ENCODE results near the gene LIFR. TPM values are rescaled to one million over a fixed set of nuclear protein-coding genes. Genes with fewer than 3 reads are reported as not detected.
"Not testable (repeated sequence)": the region's sequence is repeated elsewhere in the genome, so short reads cannot be mapped to it uniquely, and the experiment has no call there.

Gene LIFR
- total RNA-seq, 1 donor from 2014 or later = 32.7 TPM

DNA sequence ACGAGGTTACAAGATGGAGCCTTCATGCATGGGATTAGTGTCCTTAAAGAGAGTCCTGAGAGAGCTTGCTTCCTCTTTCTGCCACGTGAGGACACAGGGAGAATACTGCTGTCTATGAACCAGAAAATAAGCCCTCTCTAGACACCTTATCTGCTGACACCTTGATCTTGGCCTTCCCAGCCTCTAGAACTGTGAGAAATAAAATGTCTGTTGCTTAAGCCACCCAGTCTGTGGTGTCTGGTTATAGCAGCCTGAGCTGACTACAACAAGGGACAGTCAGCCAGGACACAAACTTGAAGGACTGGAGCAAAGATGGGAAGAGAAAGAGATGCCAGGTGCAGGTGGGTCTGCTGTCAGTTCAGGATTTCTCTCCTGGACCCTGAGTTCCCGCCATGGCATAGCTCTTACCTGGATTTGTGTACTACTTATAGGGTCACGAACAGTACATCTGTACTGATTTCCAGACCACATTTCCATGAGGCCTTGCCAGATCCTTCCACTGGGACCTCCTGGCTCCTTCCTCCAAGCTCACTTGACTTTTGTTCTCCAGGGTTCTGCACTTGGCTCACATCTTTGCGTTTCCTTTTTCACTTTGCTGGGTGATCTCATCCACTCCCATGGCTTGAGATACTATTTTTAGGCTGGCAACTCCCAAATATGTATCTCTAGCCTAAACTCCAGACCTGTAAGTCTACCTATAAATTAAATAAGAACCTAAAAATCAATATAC, 44.9 kb upstream of the LIFR start:
- Mint-ChIP-seq H3K27me3 (no peaks in the 10 kb centered on the region), H3K27ac (no peak overlapping the region), H3K4me1 (ENCODE audit: unreplicated experiment) (peaks cover 14% of the 10 kb centered on the region), H3K36me3 (no peaks in the 10 kb centered on the region), H3K9me3 (peaks cover 5% of the 10 kb centered on the region), H3K4me3 (no peak overlapping the region)
- TF ChIP-seq, protein P1, sequence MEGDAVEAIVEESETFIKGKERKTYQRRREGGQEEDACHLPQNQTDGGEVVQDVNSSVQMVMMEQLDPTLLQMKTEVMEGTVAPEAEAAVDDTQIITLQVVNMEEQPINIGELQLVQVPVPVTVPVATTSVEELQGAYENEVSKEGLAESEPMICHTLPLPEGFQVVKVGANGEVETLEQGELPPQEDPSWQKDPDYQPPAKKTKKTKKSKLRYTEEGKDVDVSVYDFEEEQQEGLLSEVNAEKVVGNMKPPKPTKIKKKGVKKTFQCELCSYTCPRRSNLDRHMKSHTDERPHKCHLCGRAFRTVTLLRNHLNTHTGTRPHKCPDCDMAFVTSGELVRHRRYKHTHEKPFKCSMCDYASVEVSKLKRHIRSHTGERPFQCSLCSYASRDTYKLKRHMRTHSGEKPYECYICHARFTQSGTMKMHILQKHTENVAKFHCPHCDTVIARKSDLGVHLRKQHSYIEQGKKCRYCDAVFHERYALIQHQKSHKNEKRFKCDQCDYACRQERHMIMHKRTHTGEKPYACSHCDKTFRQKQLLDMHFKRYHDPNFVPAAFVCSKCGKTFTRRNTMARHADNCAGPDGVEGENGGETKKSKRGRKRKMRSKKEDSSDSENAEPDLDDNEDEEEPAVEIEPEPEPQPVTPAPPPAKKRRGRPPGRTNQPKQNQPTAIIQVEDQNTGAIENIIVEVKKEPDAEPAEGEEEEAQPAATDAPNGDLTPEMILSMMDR (conservative IDR thresholded peaks at IDR 0.05) = no peak
- no peak for DNase-seq (ENCODE audit: extremely low spot score, unreplicated experiment)

- Mint-ChIP-seq H3K27ac (peak overlapping the region; percentile 77), H3K4me3 (peak overlapping the region; percentile 8), H3K9me3 (peaks cover 5% of the 10 kb centered on the region), H3K27me3 (no peaks in the 10 kb centered on the region), H3K36me3 (no peaks in the 10 kb centered on the region), H3K4me1 (ENCODE audit: unreplicated experiment) (peaks cover 9% of the 10 kb centered on the region)
- no peak for DNase-seq (ENCODE audit: extremely low spot score, unreplicated experiment)
- TF ChIP-seq, protein P1 (conservative IDR thresholded peaks at IDR 0.05) = no peak
Measured at GRCh38 chr5:38600329-38601045, 44.0 kb upstream of the LIFR start.

DNA sequence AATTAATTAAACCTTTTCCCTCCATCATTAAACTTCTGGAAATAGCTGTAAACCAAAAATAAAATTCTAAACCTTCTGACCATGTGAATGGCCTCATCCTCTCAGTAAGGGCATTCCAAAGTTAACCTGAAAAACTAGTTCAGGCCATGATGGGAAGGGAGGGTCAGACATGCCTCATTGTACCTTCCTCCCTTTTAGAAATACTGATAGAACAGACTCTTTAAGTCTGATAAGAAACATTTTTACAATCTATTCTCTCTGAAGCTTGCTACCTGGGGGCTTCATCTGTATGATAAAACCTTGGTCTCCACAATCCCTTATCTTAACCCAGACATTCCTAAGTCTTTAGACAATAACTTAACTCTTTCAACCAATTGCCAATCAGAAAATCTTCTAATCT, 43.3 kb upstream of the LIFR start:
- H3K27me3 Mint-ChIP-seq; H3K36me3 Mint-ChIP-seq; DNase-seq (ENCODE audit: extremely low spot score, unreplicated experiment); H3K9me3 Mint-ChIP-seq: not testable (repeated sequence)
- Mint-ChIP-seq H3K4me3 (peak overlapping the region; percentile 20), H3K27ac (peak overlapping the region; percentile 77), H3K4me1 (ENCODE audit: unreplicated experiment) (peaks cover 16% of the 10 kb centered on the region)

DNA sequence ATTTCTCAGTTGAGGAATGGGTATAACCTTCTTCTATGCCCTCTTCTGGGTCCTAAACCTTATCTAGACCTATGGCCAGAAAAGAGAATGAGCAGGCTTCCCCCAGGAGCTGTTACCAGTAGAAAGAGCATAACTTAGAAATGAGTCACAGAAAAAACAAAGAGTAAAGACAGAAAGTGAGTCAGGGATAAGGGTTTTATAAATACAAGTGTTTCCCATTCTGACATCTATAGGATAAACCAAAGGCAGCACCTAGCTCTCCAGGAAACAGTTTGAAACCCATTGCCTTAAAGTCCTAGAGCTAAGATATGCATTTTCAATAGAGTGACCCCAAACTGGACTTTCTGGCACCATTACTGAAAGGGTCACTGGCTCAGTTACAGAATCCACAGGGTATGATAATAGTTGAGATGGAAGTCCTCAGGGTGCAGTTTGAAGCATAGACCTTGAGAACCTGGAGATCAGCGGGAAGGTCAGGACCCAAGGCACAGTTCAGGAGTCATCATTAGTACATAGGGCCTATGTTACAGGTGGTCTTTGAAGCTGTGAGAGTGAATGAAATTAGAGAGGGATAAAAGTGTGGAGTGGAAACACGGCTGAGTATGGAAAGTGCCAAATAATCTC, 42.7 kb upstream of the LIFR start:
- DNase-seq (ENCODE audit: extremely low spot score, unreplicated experiment) = no peak
- peaks cover 16% of the 10 kb centered on the region for H3K4me1 Mint-ChIP-seq (ENCODE audit: unreplicated experiment)
- peak overlapping the region; percentile 70 for H3K27ac Mint-ChIP-seq
- H3K9me3 Mint-ChIP-seq = peaks cover 5% of the 10 kb centered on the region
- no peaks in the 10 kb centered on the region for H3K27me3 Mint-ChIP-seq
- H3K4me3 Mint-ChIP-seq = peak overlapping the region; percentile 28
- TF ChIP-seq, protein P1 (conservative IDR thresholded peaks at IDR 0.05) = no peak
- H3K36me3 Mint-ChIP-seq = no peaks in the 10 kb centered on the region

- Mint-ChIP-seq H3K27ac (peak overlapping the region; percentile 70), H3K9me3 (peaks cover 5% of the 10 kb centered on the region), H3K4me3 (no peak overlapping the region), H3K36me3 (no peaks in the 10 kb centered on the region), H3K27me3 (no peaks in the 10 kb centered on the region), H3K4me1 (ENCODE audit: unreplicated experiment) (peaks cover 16% of the 10 kb centered on the region)
- TF ChIP-seq, protein P1 (conservative IDR thresholded peaks at IDR 0.05) = no peak
- DNase-seq (ENCODE audit: extremely low spot score, unreplicated experiment) = no peak
Measured at GRCh38 chr5:38598296-38598993, 42.0 kb upstream of the LIFR start.

Data from type B pancreatic cell (in vitro differentiated cells).